Fibroblast of lung (primary cell): ENCODE data around the gene TYRP1. TPM values are rescaled to one million over a fixed set of nuclear protein-coding genes. Genes with fewer than 3 reads are reported as not detected.

Experiments
- DNase-seq, 2 donors: peaks; one replicate each; pipeline versions ENCODE4 v3.0.0 to v3.0.0-alpha.2; 2010; ENCODE audit warnings: low read depth in 2 of 2
- H2AFZ ChIP-seq: 2 replicates; pipeline ENCODE4 v1.5.1; 2012; ENCODE audit warnings: low read length, control low read depth, inconsistent platforms
- H3K27ac ChIP-seq: 2 replicates; pipeline ENCODE4 v1.5.1; 2011; ENCODE audit warnings: low read length, control low read depth; ENCODE audit not compliant: insufficient read depth
- H3K27me3 ChIP-seq: 2 replicates; pipeline ENCODE4 v1.5.1; 2011; ENCODE audit warnings: mild to moderate bottlenecking, low read length; ENCODE audit not compliant: control insufficient read depth, insufficient read depth
- H3K36me3 ChIP-seq: 2 replicates; pipeline ENCODE4 v1.5.1; 2011; ENCODE audit warnings: low read length; ENCODE audit not compliant: control insufficient read depth, insufficient read depth
- H3K4me1 ChIP-seq: 2 replicates; pipeline ENCODE4 v1.5.1; 2011; ENCODE audit warnings: low read length; ENCODE audit not compliant: control insufficient read depth, insufficient read depth; ENCODE audit errors: extremely low read depth
- H3K4me2 ChIP-seq: 2 replicates; pipeline ENCODE4 v1.5.1; 2011; ENCODE audit warnings: low read length, control low read depth; ENCODE audit not compliant: insufficient read depth; ENCODE audit errors: extremely low read depth
- H3K4me3 ChIP-seq, 4 experiments: fragments of 200-600 bp in 1 of 4; sonication (generic) in 1 of 4; replicated peaks in 1 of 4; 2 replicates each; pipeline ENCODE4 v1.5.1; 2011 to 2016; ENCODE audit warnings: low read length in 4 of 4, low read depth in 3 of 4, mild to moderate bottlenecking in 3 of 4, control low read depth in 2 of 4, inconsistent platforms in 1 of 4, mixed read lengths in 1 of 4; ENCODE audit not compliant: insufficient read depth in 1 of 4; ENCODE audit errors: control extremely low read depth in 1 of 4
- H3K79me2 ChIP-seq: 2 replicates; pipeline ENCODE4 v1.5.1; 2012; ENCODE audit warnings: mild to moderate bottlenecking, low read length, inconsistent platforms; ENCODE audit not compliant: control insufficient read depth, insufficient read depth
- H3K9ac ChIP-seq: 2 replicates; pipeline ENCODE4 v1.5.1; 2011; ENCODE audit warnings: mild to moderate bottlenecking, low read length, control low read depth; ENCODE audit not compliant: insufficient read depth
- H3K9me3 ChIP-seq: 2 replicates; pipeline ENCODE4 v1.5.1; 2012; ENCODE audit warnings: low read depth, low read length; ENCODE audit not compliant: control insufficient read depth, insufficient read depth
- H4K20me1 ChIP-seq: 2 replicates; pipeline ENCODE4 v1.5.1; 2011; ENCODE audit warnings: low read length; ENCODE audit not compliant: control insufficient read depth, insufficient read depth; ENCODE audit errors: extremely low read depth
- EZH2 ChIP-seq: IDR thresholded peaks from 2 replicates; pipeline ENCODE4 v1.5.1; 2012; ENCODE audit warnings: low read length, control low read depth, mild to moderate bottlenecking; ENCODE audit errors: missing control alignments
- polyA plus RNA-seq, 2 donors: library from polyadenylated mRNA; depleted of rRNA in 1 of 2; stranded (reverse) in 1 of 2; unstranded in 1 of 2; fragments of >200 nt; gene quantifications; 2 replicates each; pipeline ENCODE4 v1.2.1, GENCODE V29; 2011 to 2012; ENCODE audit warnings: missing spikeins in 1 of 2
- total RNA-seq: library from RNA; depleted of rRNA; stranded (reverse); fragments of >200 nt; gene quantifications from 2 replicates; pipeline ENCODE4 v1.2.1, GENCODE V29; 2014
- TF ChIP-seq, protein P1 (sequence below), 2 donors: IDR thresholded peaks in 1 of 2; conservative IDR thresholded peaks in 1 of 2; 1 replicate in 1 of 2; 2 replicates in 1 of 2; pipeline ENCODE4 v1.5.1; 2011 to 2012; ENCODE audit warnings: low read length in 2 of 2, control low read depth in 1 of 2, inconsistent platforms in 1 of 2, low read depth in 1 of 2, mild to moderate bottlenecking in 1 of 2

Gene TYRP1
- total and polyA plus RNA-seq, 2 donors (not counting 1 experiment from before 2014, with no cell fraction given): 0.11 to 0.17 TPM

DNA sequence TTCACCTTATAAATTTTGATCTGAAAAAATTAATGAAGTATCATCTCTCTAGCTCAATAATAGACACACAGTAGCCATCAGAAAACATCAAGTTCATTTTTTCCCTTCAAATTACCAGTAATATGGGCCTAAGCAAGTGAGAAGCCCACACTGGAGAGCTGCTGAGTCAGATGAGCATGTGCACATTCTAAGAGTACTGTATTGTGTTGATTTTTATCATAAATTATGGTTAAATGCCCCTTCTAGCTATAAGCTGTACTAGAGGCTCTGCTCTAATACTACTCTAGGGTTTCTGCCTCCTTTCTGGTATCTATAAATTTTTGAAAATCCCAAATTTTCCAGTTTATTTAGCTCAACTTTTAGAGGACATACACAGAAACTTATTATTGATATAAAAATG is 42.1 kb upstream of the TYRP1 start:
- Histone ChIP-seq H3K36me3 (no peaks in the 10 kb centered on the region), H3K4me3 (no peak overlapping the region), H3K4me2 (no peak overlapping the region), H3K27ac (no peak overlapping the region), H3K9me3 (no peaks in the 10 kb centered on the region), H3K79me2 (no peaks in the 10 kb centered on the region), H2AFZ (no peak overlapping the region), H3K9ac (no peak overlapping the region), H3K27me3 (no peaks in the 10 kb centered on the region), H4K20me1 (no peaks in the 10 kb centered on the region), H3K4me1 (no peaks in the 10 kb centered on the region)
- DNase-seq: no peak
- TF ChIP-seq, protein P1, sequence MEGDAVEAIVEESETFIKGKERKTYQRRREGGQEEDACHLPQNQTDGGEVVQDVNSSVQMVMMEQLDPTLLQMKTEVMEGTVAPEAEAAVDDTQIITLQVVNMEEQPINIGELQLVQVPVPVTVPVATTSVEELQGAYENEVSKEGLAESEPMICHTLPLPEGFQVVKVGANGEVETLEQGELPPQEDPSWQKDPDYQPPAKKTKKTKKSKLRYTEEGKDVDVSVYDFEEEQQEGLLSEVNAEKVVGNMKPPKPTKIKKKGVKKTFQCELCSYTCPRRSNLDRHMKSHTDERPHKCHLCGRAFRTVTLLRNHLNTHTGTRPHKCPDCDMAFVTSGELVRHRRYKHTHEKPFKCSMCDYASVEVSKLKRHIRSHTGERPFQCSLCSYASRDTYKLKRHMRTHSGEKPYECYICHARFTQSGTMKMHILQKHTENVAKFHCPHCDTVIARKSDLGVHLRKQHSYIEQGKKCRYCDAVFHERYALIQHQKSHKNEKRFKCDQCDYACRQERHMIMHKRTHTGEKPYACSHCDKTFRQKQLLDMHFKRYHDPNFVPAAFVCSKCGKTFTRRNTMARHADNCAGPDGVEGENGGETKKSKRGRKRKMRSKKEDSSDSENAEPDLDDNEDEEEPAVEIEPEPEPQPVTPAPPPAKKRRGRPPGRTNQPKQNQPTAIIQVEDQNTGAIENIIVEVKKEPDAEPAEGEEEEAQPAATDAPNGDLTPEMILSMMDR (conservative IDR thresholded peaks at IDR 0.05 in 1 of 2, IDR thresholded peaks at IDR 0.05 in 1 of 2; ENCODE audit: low read depth in 1 of 2, low read length in 2 of 2): no peak

DNA sequence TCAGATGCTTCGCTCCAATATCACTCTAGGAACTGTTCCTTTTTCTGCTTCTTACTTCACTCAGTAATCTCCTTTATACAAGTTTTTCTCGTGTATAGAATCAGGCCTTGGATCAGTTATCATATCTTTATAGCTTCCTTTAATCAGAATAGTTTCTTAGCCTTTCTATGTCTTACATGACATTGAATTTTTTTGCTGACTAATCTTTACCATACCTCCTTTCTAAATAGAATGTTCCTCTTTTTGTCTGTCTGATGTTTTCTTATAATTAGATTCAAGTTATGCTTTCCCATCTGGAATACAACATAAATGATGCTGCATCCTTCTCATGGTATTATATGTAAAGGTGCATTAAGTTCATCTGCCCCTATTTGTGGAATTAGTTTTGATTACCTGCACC is 40.2 kb upstream of the TYRP1 start:
- no peaks in the 10 kb centered on the region for H3K27me3 ChIP-seq
- no peak for DNase-seq

DNA sequence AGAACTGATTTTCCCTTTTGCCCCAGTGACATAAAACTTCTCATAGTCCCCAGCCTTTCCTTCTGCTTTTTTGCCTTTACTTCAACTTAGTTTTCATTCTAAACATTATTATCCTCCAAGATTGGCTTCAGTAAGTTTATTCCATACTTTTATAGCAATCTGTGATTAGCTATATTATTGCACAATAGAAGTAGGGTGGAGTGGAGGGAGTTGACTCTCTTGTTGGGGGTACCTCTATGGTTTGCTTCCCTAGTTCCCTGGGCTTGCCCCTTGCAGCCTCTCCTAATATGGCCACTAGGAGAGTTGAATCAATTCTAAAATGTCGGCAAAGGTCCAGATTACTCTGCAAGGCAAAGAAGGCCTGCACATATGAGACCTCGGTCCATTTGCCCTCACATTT is 36.4 kb upstream of the TYRP1 start:
- H3K27me3 ChIP-seq: no peaks in the 10 kb centered on the region
- TF ChIP-seq, protein P1 (conservative IDR thresholded peaks at IDR 0.05 in 1 of 2, IDR thresholded peaks at IDR 0.05 in 1 of 2; ENCODE audit: low read depth in 1 of 2, low read length in 2 of 2): no peak
- no peak for TF ChIP-seq EZH2
- no peaks in the 10 kb centered on the region for H4K20me1 ChIP-seq
- no peaks in the 10 kb centered on the region for H3K36me3 ChIP-seq
- H3K9me3 ChIP-seq: no peaks in the 10 kb centered on the region
- H3K4me1 ChIP-seq: no peaks in the 10 kb centered on the region
- no peak overlapping the region for H3K9ac ChIP-seq
- no peak for DNase-seq
- no peaks in the 10 kb centered on the region for H3K79me2 ChIP-seq
- no peak overlapping the region for H2AFZ ChIP-seq
- no peak overlapping the region for H3K4me3 ChIP-seq
- no peak overlapping the region for H3K4me2 ChIP-seq
- no peak overlapping the region for H3K27ac ChIP-seq

More for the DNA sequence above, 40.2 kb upstream of the TYRP1 start:
- Histone ChIP-seq H3K4me3 (no peak overlapping the region), H3K27ac (no peak overlapping the region), H3K9ac (no peak overlapping the region), H3K36me3 (no peaks in the 10 kb centered on the region), H3K79me2 (no peaks in the 10 kb centered on the region), H4K20me1 (no peaks in the 10 kb centered on the region), H3K4me1 (no peaks in the 10 kb centered on the region), H3K4me2 (no peak overlapping the region), H2AFZ (no peak overlapping the region), H3K9me3 (no peaks in the 10 kb centered on the region)
- TF ChIP-seq, protein P1 (conservative IDR thresholded peaks at IDR 0.05 in 1 of 2, IDR thresholded peaks at IDR 0.05 in 1 of 2; ENCODE audit: low read depth in 1 of 2, low read length in 2 of 2): no peak
- no peak for TF ChIP-seq EZH2
